GM13976 (cell line): Measurements from ENCODE around the gene VANGL2.

Experiments used
- DNase-seq: peaks from one replicate; pipeline ENCODE4 v3.0.0; 2012; ENCODE audit warnings: low spot score
- CTCF ChIP-seq: IDR thresholded peaks from 2 replicates; pipeline ENCODE4 v1.5.1; 2012; ENCODE audit warnings: borderline replicate concordance, mild to moderate bottlenecking; ENCODE audit not compliant: insufficient read depth; ENCODE audit errors: extremely low read depth, missing control alignments, control extremely low read depth
- in situ Hi-C: fragments of 300-500 bp; cut with MboI; formaldehyde crosslinking; loops from one replicate; pipeline ENCODE4 v1.12.0; 2022; ENCODE audit warnings: low sequenced_read_pairs, mixed read lengths, inconsistent platforms; ENCODE audit not compliant: unreplicated experiment

The VANGL2 gene

GRCh38 chr1:160410406-160411005, 10.1 kb downstream of the VANGL2 start:
- TF ChIP-seq CTCF: no peak
- in situ Hi-C loops: loop anchor here (25.0 kb wide), 1 partner anchor 552 kb away; the partner anchor contains the start of gene ITLN2
- no peak for DNase-seq

DNA sequence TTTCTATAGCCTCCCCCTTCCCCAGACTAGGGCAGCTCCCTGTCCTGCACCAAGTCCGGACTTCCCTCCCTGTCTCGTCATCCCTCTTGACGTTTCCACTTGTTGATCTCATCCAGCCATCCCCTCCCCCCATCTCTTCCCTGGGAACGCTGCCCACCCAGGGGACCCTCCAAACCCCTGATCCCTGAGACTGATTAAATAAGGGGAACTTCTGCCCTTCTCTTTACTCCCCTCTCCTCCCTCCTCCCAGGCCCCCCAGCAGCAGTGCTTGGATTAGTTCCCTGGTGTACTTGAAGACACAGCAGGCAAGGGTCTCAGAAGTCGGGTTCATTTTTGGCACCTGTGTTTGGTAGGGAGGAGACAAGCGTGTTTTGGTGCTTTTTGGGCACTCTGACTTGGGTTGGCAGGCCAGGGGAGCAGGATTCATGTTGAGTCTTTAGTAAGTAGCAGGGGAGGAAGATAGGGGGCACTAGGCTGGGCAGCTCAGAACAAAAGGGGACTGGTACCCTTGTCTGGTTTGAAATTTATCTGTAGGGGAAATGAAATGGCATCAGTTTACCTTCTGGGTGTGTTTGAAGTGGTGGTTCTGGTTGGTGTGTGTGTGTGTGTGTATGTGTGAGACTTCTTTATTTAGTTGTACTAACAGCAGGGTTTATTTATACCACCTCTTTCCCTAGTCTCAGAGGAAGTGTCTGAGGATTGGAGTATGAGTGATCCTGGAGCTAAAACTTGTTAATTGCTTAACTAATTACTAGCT, 11.1 kb downstream of the VANGL2 start:
- in situ Hi-C loops: loop anchor here (25.0 kb wide), 1 partner anchor 551 kb away; the partner anchor contains the start of gene ITLN2
- no peak for TF ChIP-seq CTCF
- peak; percentile 10 for DNase-seq

GRCh38 chr1:160412028-160412362, 11.6 kb downstream of the VANGL2 start:
- DNase-seq: no peak
- no peak for TF ChIP-seq CTCF
- in situ Hi-C loops: loop anchor here (25.0 kb wide), 1 partner anchor 550 kb away; the partner anchor contains the start of gene ITLN2

DNA sequence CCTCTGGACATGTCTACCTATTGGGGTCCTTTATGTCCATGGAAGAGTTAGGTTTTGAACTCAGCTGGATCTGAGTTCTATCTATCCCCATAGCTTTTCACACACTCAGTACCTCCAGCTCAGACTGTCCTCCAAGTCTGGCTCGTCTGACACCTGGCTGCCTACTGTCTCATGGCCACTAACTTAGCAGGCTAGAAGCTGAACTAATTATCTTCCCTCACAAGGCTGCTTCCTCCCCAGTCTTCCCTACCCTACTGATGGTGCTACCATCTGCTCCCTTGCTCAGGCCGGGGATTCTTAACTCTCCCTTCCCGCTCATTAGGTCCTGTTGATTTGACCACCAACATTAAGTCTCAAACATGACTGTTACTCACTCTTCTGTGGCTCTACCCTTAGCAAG, 13.4 kb downstream of the VANGL2 start:
- DNase-seq: peak; percentile 12
- no peak for TF ChIP-seq CTCF
- in situ Hi-C loops: loop anchor here (25.0 kb wide), 1 partner anchor 549 kb away; the partner anchor contains the start of gene ITLN2

DNA sequence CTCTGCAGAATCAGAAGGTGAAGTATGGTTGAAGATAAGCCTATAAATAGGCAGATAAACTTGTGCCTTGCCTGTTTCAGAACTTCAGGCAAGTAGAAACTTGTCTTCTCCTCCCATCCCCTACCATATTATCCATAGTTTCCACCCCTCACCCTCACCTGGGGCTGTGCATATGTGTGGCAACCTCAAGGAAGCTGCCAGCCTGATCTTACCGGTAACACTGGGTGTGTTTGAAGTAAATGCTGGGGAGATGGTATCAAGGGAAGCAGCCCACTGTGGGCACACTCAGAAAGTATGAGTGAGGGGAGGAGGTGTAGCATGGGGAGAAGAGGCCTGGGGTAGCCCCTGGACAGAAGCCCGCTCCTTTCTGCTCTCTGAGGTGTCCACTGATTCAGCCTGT, 14.5 kb downstream of the VANGL2 start:
- in situ Hi-C loops: loop anchor here (25.0 kb wide), 1 partner anchor 547 kb away; the partner anchor contains the start of gene ITLN2
- peak; percentile 21 for DNase-seq
- no peak for TF ChIP-seq CTCF

- no peak for TF ChIP-seq CTCF
- peak; percentile 17 for DNase-seq
- in situ Hi-C loops: loop anchor here (25.0 kb wide), 1 partner anchor 547 kb away; the partner anchor contains the start of gene ITLN2
Measured at GRCh38 chr1:160415696-160416290, 15.4 kb downstream of the VANGL2 start.
